Neural cell (in vitro differentiated cells): ENCODE measurements around the gene ZNF446.
"Not testable (repeated sequence)": the region's sequence is repeated elsewhere in the genome, so short reads cannot be mapped to it uniquely, and the experiment has no call there.

Source experiments
- CTCF ChIP-seq: fragments of 450-650 bp; IDR thresholded peaks from 2 replicates; pipeline ENCODE4 v1.5.1; 2014; ENCODE audit warnings: antibody characterized with exemption, mild to moderate bottlenecking, moderate library complexity; ENCODE audit not compliant: poor library complexity, severe bottlenecking
- EP300 ChIP-seq: fragments of 450-650 bp; conservative IDR thresholded peaks from 2 replicates; pipeline ENCODE4 v1.6.1; 2014; ENCODE audit warnings: antibody characterized with exemption, mild to moderate bottlenecking, moderate library complexity; ENCODE audit not compliant: poor library complexity, severe bottlenecking
- EZH2 ChIP-seq: fragments of 200-600, 300-800 bp; shearing (Covaris generic), sonication (generic); IDR thresholded peaks from 2 replicates; pipeline ENCODE4 v1.6.1; 2014; ENCODE audit warnings: antibody characterized with exemption, low read length, borderline replicate concordance, mild to moderate bottlenecking; ENCODE audit not compliant: insufficient read depth, poor library complexity, severe bottlenecking
- POLR2AphosphoS5 ChIP-seq: IDR thresholded peaks from 2 replicates; pipeline ENCODE4 v1.6.1; 2012
- REST ChIP-seq: IDR thresholded peaks from 2 replicates; pipeline ENCODE4 v1.6.1; 2012; ENCODE audit warnings: borderline replicate concordance
- TAF1 ChIP-seq: IDR thresholded peaks from 2 replicates; pipeline ENCODE4 v1.6.1; 2012; ENCODE audit warnings: low read depth

- TF ChIP-seq TAF1, CTCF, POLR2AphosphoS5, EZH2, EP300, REST: not testable (repeated sequence)
These were observed 26.2 kb upstream of the ZNF446 start for GRCh38 chr19:58449980-58450379.
